BE2C (cell line): Measurements from ENCODE around the gene FAM171A1.

Experiments used
- DNase-seq: peaks from one replicate; pipeline ENCODE4 v3.0.0-alpha.2; 2020
- H3K27me3 ChIP-seq: fragments of 250-450 bp; sonication (Bioruptor Pico); 2 replicates; pipeline ENCODE4 v1.5.1; 2020; ENCODE audit warnings: mild to moderate bottlenecking
- H3K36me3 ChIP-seq: fragments of 250-450 bp; sonication (Bioruptor Pico); 2 replicates; pipeline ENCODE4 v1.5.1; 2020; ENCODE audit warnings: mild to moderate bottlenecking
- H3K4me1 ChIP-seq: fragments of 250-450 bp; sonication (Bioruptor Pico); 2 replicates; pipeline ENCODE4 v1.5.1; 2020
- H3K4me3 ChIP-seq: 2 replicates; pipeline ENCODE4 v1.5.1; 2011; ENCODE audit warnings: low read depth, low read length
- H3K9me3 ChIP-seq: fragments of 250-450 bp; sonication (Bioruptor Pico); 2 replicates; pipeline ENCODE4 v1.5.1; 2020
- CTCF ChIP-seq: IDR thresholded peaks from 2 replicates; pipeline ENCODE4 v1.5.1; 2012; ENCODE audit warnings: mild to moderate bottlenecking, low read depth, low read length

The FAM171A1 gene

GRCh38 chr10:15251791-15252380 is 119.2 kb downstream of the FAM171A1 start:
- Histone ChIP-seq H3K36me3 (no peaks in the 10 kb centered on the region), H3K4me3 (no peak overlapping the region), H3K27me3 (no peaks in the 10 kb centered on the region)

DNA sequence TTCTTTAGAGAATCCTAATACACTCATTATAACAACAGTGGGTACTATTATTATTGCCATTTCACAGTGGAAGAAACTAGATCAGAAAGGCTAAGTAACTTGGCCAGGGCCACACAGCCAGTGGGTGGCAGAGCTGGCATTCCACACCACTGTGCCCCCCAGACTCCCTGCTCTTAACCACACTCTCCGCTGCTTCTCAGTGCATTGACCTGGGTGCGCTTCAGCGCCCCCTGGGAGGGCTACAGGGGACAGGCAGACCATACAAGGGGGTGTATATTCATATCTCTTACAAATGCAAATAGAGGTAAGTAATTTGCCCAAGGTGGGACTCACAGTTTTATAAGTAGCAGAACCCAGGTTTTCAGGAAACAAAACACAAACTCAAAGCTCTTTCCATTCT is 125.6 kb downstream of the FAM171A1 start:
- Histone ChIP-seq H3K9me3 (no peaks in the 10 kb centered on the region), H3K4me1 (no peaks in the 10 kb centered on the region), H3K36me3 (no peaks in the 10 kb centered on the region), H3K27me3 (no peaks in the 10 kb centered on the region), H3K4me3 (no peak overlapping the region)
- peak; percentile 37 for TF ChIP-seq CTCF
- peak; percentile 16 for DNase-seq

More at GRCh38 chr10:15251791-15252380, 119.2 kb downstream of the FAM171A1 start:
- no peak for TF ChIP-seq CTCF
- no peaks in the 10 kb centered on the region for H3K9me3 ChIP-seq
- no peaks in the 10 kb centered on the region for H3K4me1 ChIP-seq
- DNase-seq: no peak

- Histone ChIP-seq H3K27me3 (no peaks in the 10 kb centered on the region), H3K36me3 (no peaks in the 10 kb centered on the region), H3K9me3 (no peaks in the 10 kb centered on the region), H3K4me1 (no peaks in the 10 kb centered on the region), H3K4me3 (no peak overlapping the region)
- TF ChIP-seq CTCF: no peak
- DNase-seq: no peak
Observed at GRCh38 chr10:15244635-15245197, 126.4 kb downstream of the FAM171A1 start.

- no peak for TF ChIP-seq CTCF
- no peaks in the 10 kb centered on the region for H3K36me3 ChIP-seq
- H3K27me3 ChIP-seq: no peaks in the 10 kb centered on the region
- H3K4me1 ChIP-seq: no peaks in the 10 kb centered on the region
- H3K9me3 ChIP-seq: no peaks in the 10 kb centered on the region
- H3K4me3 ChIP-seq: no peak overlapping the region
- DNase-seq: no peak
Observed at GRCh38 chr10:15242261-15242840, 128.7 kb downstream of the FAM171A1 start.

- H3K9me3 ChIP-seq: no peaks in the 10 kb centered on the region
- TF ChIP-seq CTCF: no peak
- no peak for DNase-seq
- H3K27me3 ChIP-seq: no peaks in the 10 kb centered on the region
- H3K36me3 ChIP-seq: no peaks in the 10 kb centered on the region
- H3K4me3 ChIP-seq: no peak overlapping the region
- no peaks in the 10 kb centered on the region for H3K4me1 ChIP-seq
Observed at GRCh38 chr10:15241306-15241705, 129.8 kb downstream of the FAM171A1 start.
